Stimulated activated CD4-positive, alpha-beta T cell treated with anti-CD3 and anti-CD28 coated beads, Interleukin-1b, Interleukin-23, amount 100 ng/mL, for 24 hours (primary cell): ENCODE data around the gene HS6ST3.

Source experiments
- DNase-seq, 4 experiments: peaks; one replicate each; pipeline ENCODE4 v3.0.0-alpha.2; 2020; ENCODE audit warnings: low read depth in 4 of 4, low spot score in 1 of 4

Gene HS6ST3

GRCh38 chr13:96532804-96533203 lies 442.9 kb downstream of the HS6ST3 start:
- no peak for DNase-seq

- DNase-seq = no peak
Measured at GRCh38 chr13:96533408-96533807, 443.5 kb downstream of the HS6ST3 start.

DNA sequence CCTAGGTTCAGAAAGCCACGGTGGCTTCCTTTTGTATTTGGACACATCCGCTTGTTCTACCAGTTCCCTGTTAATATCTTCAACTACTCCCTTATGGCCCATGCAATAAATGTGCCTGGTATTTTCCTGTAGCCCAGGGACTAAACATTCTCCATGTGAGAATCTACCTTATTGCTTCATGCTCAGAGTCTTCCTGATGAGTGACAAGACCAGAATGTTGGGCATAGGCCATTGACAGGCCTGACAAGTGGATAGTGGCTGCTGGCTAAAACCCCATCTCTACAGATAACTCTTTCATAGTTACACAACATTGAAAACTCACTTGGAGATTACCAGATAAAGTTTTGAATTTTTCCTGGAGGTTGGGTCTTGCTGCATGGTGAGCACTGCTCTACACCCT lies 449.9 kb downstream of the HS6ST3 start:
- DNase-seq = no peak

- DNase-seq = no peak
Measured at GRCh38 chr13:96540670-96541069, 450.8 kb downstream of the HS6ST3 start.

DNA sequence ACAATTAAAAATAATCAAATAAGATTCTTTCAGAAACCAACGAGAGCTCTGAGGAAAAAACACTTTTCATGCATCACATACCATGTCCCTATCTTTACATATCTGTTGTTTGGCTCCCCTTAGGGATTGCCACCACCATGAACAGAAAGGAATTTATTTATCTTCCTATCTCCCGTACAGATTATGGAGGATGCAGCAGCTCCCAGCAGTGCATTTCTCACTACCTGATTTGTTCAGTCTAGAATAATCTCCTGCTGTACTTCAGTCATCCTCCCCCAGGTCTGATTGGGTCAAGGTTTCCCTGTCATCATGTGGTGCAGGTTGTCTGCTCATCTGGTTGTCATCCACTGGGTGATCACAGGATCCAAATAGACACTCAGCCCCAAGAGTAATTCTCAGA lies 453.1 kb downstream of the HS6ST3 start:
- DNase-seq = no peak

GRCh38 chr13:96544957-96545356 lies 455.1 kb downstream of the HS6ST3 start:
- DNase-seq = no peak

GRCh38 chr13:96546463-96546862 lies 456.6 kb downstream of the HS6ST3 start:
- no peak for DNase-seq

DNA sequence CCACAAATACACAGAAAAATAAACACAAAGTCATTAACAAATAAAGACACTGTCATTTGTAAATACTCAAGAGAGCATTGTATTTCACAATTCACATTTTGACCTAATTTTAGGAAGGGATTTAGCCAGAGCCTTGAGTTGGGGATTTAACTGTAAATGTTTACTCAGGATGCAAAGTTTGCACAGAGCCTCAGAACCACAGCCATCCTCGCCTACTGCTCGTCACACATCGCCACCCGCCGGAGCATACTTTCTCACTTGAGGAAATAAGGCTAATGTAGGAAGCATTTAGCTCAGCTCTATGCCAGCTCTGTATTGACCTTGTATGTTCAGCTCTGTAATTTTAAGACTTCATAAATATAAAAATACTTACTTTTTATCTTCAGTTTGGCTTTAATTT lies 461.6 kb downstream of the HS6ST3 start:
- no peak for DNase-seq

- no peak for DNase-seq
Measured at GRCh38 chr13:96552559-96552958, 462.7 kb downstream of the HS6ST3 start.

DNA sequence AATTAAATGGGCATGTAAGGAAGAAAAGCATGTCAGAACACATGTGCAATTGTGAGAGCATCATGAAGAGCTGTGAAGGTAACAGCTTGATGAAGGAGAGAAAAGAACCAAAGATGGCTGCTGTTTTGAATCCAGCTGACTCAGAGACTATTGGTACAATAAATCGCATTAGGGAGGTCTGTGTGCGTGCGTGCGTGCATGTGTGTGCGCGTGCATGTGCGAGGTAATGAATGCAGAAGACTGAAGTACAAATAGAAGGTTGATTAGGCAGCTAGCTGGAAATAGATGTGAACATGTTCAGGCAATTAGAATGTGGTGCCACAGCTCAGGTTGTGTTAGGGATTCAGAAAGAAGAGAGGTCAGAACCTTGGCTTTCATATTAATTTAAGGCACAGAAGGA lies 463.9 kb downstream of the HS6ST3 start:
- no peak for DNase-seq

- DNase-seq = no peak
Measured at GRCh38 chr13:96573563-96573962, 483.7 kb downstream of the HS6ST3 start.

GRCh38 chr13:96575423-96576320 lies 485.8 kb downstream of the HS6ST3 start:
- no peak for DNase-seq

- DNase-seq = no peak
Measured at GRCh38 chr13:96581741-96582140, 491.8 kb downstream of the HS6ST3 start.

GRCh38 chr13:96615252-96615651 lies 525.3 kb downstream of the HS6ST3 start:
- no peak for DNase-seq

DNA sequence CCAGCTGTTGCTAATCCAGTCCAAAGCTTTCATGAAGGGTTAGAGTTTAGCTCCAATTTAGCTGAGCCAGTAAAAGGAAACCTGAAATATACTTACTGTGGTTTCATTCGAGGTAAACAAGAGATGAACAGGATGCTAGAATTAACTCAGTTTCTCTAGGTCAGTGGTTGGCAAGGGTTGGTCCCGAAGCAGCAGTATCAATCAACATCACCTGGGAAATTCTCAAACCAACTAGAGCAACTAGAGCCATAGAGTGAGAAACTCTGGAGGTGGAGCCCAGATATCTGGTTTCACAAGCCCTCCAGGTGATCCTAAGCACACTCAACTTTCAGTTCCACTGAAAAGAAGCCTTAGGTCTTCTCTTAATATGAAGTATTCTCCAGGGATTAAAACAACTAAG lies 527.6 kb downstream of the HS6ST3 start:
- DNase-seq = no peak

- DNase-seq = no peak
Measured at GRCh38 chr13:96621634-96622183, 531.8 kb downstream of the HS6ST3 start.

GRCh38 chr13:96629331-96629730 lies 539.4 kb downstream of the HS6ST3 start:
- no peak for DNase-seq

DNA sequence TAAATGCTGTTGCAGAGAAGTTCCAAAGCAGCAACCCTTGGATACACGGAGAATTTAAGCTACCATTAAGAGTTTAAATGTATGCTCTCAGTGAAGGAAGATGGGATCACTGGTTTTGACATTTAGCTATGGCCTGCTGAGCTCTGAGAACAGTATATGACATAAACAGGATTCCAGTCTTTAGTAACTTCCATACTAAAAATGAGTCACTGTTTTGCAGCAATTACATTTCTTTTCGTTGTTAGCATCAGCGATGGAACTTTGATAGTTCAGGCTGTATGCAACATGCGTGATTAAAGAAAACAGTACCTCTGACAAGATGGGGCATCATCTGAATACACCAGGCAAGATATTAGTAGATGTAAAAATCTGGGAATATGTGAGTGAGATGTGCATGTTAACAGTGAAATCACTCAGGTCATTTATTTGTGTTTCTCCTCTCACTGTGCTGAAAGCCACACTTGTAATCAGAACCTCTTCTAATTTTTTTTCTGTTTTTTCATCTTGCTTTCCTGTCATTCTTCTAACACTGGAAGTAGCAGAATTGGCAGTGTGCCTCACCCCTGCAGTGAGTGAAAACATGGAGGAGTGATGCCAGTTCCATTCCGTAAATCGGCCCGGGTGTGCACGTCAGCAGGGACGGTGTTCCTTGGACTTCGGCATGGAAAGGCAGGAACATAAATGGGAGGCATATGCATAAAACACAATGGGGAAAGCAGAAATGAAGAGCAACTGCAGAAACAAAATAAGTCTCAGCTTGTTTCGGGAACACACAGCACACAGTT lies 542.8 kb downstream of the HS6ST3 start:
- DNase-seq = no peak

DNA sequence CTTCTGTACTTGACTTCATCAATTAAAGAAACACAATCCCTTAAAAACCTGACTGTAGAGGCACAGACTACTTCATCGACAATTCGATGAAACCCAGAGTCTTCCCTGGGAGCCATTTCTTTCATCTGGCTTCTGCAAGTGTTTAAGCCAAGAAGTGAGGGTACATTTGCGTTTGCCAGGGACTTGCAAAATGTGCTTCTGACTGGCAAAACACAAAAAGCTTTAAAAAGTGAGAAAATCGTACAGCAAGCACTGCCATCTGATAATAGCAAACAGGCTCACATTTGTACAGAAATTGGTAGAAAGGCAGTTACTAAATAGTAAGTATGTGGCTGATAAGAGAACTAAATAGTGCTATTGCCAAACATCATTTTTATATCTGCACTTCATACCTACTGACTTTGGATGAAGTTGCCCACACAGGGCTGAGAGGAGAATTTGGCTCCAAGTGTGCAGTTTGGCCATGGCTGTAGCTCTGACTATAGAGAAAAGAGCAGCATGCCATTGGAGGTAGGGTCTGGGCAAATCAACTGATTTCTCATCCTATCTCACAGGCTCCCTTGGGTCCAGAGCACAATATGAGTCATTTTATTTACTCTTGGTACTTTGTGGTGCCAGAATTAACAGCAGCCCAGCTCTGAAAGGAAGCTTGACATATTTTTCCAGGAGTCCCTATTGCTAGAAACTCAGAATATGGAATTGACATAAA lies 546.2 kb downstream of the HS6ST3 start:
- no peak for DNase-seq

DNA sequence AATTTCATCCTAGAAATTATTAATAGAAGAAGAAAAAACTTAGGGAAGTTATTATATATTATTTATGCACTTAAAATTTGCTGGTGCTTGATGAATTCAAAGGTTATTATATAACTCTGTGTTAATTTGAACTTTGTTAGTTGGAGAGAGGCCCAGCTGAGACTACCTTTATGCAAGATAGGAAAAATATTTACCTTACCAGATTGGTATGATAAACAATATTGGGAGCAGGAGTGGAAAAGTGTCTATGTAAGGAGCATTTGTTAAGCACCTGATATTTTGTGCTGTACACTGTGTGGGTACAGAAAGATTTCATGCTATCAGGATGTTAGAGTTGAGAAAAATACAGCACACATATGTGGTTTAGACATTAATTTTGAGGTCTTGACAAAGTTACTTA lies 547.1 kb downstream of the HS6ST3 start:
- no peak for DNase-seq

DNA sequence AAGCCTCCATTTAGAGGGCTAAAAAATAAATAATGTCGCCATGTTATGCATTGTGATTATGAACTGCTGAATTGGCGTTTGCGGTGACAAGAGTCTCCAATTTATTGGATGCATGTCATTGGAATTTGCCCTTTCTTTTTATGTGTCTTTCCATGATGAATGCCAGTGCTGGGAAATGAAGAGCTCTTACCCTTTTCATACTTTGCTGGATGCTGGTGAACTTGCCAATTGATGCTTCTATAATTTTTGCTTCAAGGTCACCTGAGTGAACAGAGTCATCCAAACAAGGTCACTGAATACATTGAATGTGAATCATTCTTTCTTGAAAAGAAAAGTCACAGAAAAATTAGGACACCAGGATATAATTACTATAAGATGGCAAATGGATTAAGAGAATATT lies 556.2 kb downstream of the HS6ST3 start:
- no peak for DNase-seq
